Keratinocyte (primary cell): ENCODE measurements around the gene FYB1. TPM values are rescaled to one million over a fixed set of nuclear protein-coding genes. Genes with fewer than 3 reads are reported as not detected.

Experiments used
- DNase-seq: peaks from one replicate; pipeline ENCODE4 v3.0.0-alpha.2; 2011; ENCODE audit warnings: low read depth, missing footprints, low spot score
- FAIRE-seq: peaks from 2 replicates; lab custom pipeline; 2011; peaks lifted over from hg19 to GRCh38; lab: Jason Lieb, UNC
- H2AFZ ChIP-seq: 2 replicates; pipeline ENCODE4 v1.6.0; 2012; ENCODE audit warnings: low read length, control low read depth, inconsistent platforms; ENCODE audit not compliant: control insufficient read depth
- H3K27ac ChIP-seq: 2 replicates; pipeline ENCODE4 v1.5.1; 2011; ENCODE audit warnings: low read length; ENCODE audit not compliant: control insufficient read depth, insufficient read depth
- H3K27me3 ChIP-seq: 3 replicates; pipeline ENCODE4 v1.6.0; 2011; ENCODE audit warnings: low read length; ENCODE audit not compliant: control insufficient read depth, insufficient read depth; ENCODE audit errors: extremely low read depth
- H3K36me3 ChIP-seq, 2 experiments: 2 replicates in 1 of 2; 3 replicates in 1 of 2; pipeline ENCODE4 v1.5.1; 2011; ENCODE audit warnings: low read length in 2 of 2, mild to moderate bottlenecking in 1 of 2; ENCODE audit not compliant: control insufficient read depth in 2 of 2, insufficient read depth in 2 of 2; ENCODE audit errors: extremely low read depth in 1 of 2
- H3K4me1 ChIP-seq: 3 replicates; pipeline ENCODE4 v1.5.1; 2011; ENCODE audit warnings: low read length; ENCODE audit not compliant: control insufficient read depth, insufficient read depth; ENCODE audit errors: extremely low read depth
- H3K4me2 ChIP-seq: 3 replicates; pipeline ENCODE4 v1.6.0; 2011; ENCODE audit warnings: low read depth, low read length; ENCODE audit not compliant: control insufficient read depth, insufficient read depth; ENCODE audit errors: extremely low read depth
- H3K4me3 ChIP-seq, 3 experiments: fragments of 200-600 bp in 1 of 3; sonication (generic) in 1 of 3; 2 replicates in 2 of 3; 3 replicates in 1 of 3; pipeline ENCODE4 v1.5.1; 2011 to 2016; ENCODE audit warnings: low read length in 3 of 3, mild to moderate bottlenecking in 3 of 3, control low read depth in 2 of 3, inconsistent platforms in 1 of 3, low read depth in 1 of 3, mixed read lengths in 1 of 3, mixed run types in 1 of 3, moderate library complexity in 1 of 3; ENCODE audit not compliant: control insufficient read depth in 2 of 3, insufficient read depth in 2 of 3; ENCODE audit errors: extremely low read depth in 1 of 3
- H3K79me2 ChIP-seq: 2 replicates; pipeline ENCODE4 v1.6.0; 2012; ENCODE audit warnings: low read length; ENCODE audit not compliant: control insufficient read depth, insufficient read depth
- H3K9ac ChIP-seq: 3 replicates; pipeline ENCODE4 v1.6.0; 2011; ENCODE audit warnings: low read length; ENCODE audit not compliant: control insufficient read depth, insufficient read depth; ENCODE audit errors: extremely low read depth
- H3K9me1 ChIP-seq: 3 replicates; pipeline ENCODE4 v1.6.0; 2011; ENCODE audit warnings: low read length; ENCODE audit not compliant: control insufficient read depth, insufficient read depth; ENCODE audit errors: extremely low read depth
- H3K9me3 ChIP-seq: 2 replicates; pipeline ENCODE4 v1.5.1; 2012; ENCODE audit warnings: low read depth, low read length; ENCODE audit not compliant: control insufficient read depth
- H4K20me1 ChIP-seq: 3 replicates; pipeline ENCODE4 v1.6.0; 2011; ENCODE audit warnings: low read length; ENCODE audit not compliant: control insufficient read depth, insufficient read depth; ENCODE audit errors: extremely low read depth
- CTCF ChIP-seq, 3 experiments: IDR thresholded peaks in 1 of 3; conservative IDR thresholded peaks in 1 of 3; optimal IDR thresholded peaks in 1 of 3; 2 replicates in 2 of 3; 3 replicates in 1 of 3; pipeline versions ENCODE3 to v1.5.1; 2011; ENCODE audit warnings: low read length in 3 of 3, mild to moderate bottlenecking in 3 of 3, moderate library complexity in 2 of 3, control low read depth in 1 of 3, inconsistent platforms in 1 of 3; ENCODE audit not compliant: insufficient read depth in 2 of 3; ENCODE audit errors: extremely low read depth in 1 of 3
- EZH2 ChIP-seq: IDR thresholded peaks from one replicate; pipeline ENCODE4 v1.6.1; 2012; ENCODE audit warnings: inconsistent platforms, mild to moderate bottlenecking, low read length, moderate library complexity
- dilution Hi-C: fragments of 300-500 bp; cut with MboI; formaldehyde crosslinking; loops from one replicate; pipeline ENCODE4 v1.7.0; 2020; ENCODE audit warnings: low sequenced_read_pairs; ENCODE audit not compliant: extremely low pct_ligation_motif_present
- polyA plus RNA-seq, 5 experiments: library from polyadenylated mRNA; depleted of rRNA in 3 of 5; stranded (reverse) in 3 of 5; stranded (forward) in 1 of 5; unstranded in 1 of 5; fragments of >200 nt; gene quantifications; 1 replicate in 1 of 5; 2 replicates in 3 of 5; 3 replicates in 1 of 5; pipeline versions ENCODE4 v1.2.1 to v1.2.3, GENCODE V29; 2011 to 2012; ENCODE audit warnings: missing spikeins in 2 of 5, low read depth in 1 of 5, low replicate concordance in 1 of 5

The FYB1 gene
- polyA plus RNA-seq, 1 donor (not counting 4 experiments of a cell fraction or from before 2014, with no cell fraction given), result 0.29 TPM

DNA sequence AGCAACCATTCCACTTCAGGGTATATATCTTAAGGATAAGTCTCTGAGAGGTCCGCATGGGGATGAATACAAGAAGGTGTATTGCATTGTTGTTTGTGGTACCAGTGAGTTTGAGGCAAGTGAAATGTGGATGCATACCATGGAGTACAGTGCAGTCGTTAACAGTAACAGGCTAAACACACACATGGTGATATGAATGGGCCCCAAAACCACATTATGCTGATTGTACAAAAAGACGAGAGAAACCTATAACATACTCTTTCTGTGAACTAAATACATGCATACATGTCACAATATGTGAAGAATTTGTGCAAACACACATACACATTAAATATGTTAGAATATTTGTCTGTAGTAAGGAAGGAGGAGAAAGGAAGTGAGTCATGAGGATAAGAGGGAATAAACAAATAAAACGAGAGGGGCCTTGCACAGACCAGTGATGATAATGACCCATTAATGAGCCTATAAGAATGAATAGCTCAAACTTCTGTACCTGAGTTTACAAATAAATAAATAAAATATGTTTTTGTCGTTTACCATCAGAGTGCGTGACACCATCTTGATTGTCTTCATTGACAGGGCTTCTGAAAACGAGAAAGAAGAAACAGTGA, 78.7 kb downstream of the FYB1 start:
- H3K27me3 ChIP-seq, result no peaks in the 10 kb centered on the region
- no peaks in the 10 kb centered on the region for H3K79me2 ChIP-seq
- no peaks in the 10 kb centered on the region for H3K9me3 ChIP-seq
- no peaks in the 10 kb centered on the region for H3K36me3 ChIP-seq
- dilution Hi-C loops, result no loop called here
- H3K27ac ChIP-seq, result no peak overlapping the region
- H3K4me3 ChIP-seq, result no peak overlapping the region
- no peak overlapping the region for H3K4me2 ChIP-seq
- FAIRE-seq, result no peak
- H3K9ac ChIP-seq, result no peak overlapping the region
- H3K4me1 ChIP-seq, result peaks cover 16% of the 10 kb centered on the region
- H3K9me1 ChIP-seq, result no peaks in the 10 kb centered on the region
- no peak overlapping the region for H2AFZ ChIP-seq
- no peaks in the 10 kb centered on the region for H4K20me1 ChIP-seq
- TF ChIP-seq CTCF (optimal IDR thresholded peaks at IDR 0.05 in 1 of 3, IDR thresholded peaks at IDR 0.05 in 1 of 3, conservative IDR thresholded peaks at IDR 0.05 in 1 of 3; ENCODE audit: extremely low read depth in 1 of 3, insufficient read depth in 2 of 3, low read length in 3 of 3) (no peak), EZH2 (no peak)
- DNase-seq, result no peak

- peak overlapping the region; percentile 55 for H3K9ac ChIP-seq
- no peaks in the 10 kb centered on the region for H3K36me3 ChIP-seq
- peak overlapping the region; percentile 87 for H3K27ac ChIP-seq
- dilution Hi-C loops, result no loop called here
- no peaks in the 10 kb centered on the region for H3K9me3 ChIP-seq
- peak overlapping the region; percentile 55 for H3K4me2 ChIP-seq
- FAIRE-seq (peak; percentile 32), DNase-seq (peak; percentile 54)
- H3K27me3 ChIP-seq, result no peaks in the 10 kb centered on the region
- peaks cover 16% of the 10 kb centered on the region for H3K4me1 ChIP-seq
- no peaks in the 10 kb centered on the region for H3K9me1 ChIP-seq
- no peak overlapping the region for H2AFZ ChIP-seq
- H3K4me3 ChIP-seq, result no peak overlapping the region
- no peak for TF ChIP-seq CTCF (optimal IDR thresholded peaks at IDR 0.05 in 1 of 3, IDR thresholded peaks at IDR 0.05 in 1 of 3, conservative IDR thresholded peaks at IDR 0.05 in 1 of 3; ENCODE audit: extremely low read depth in 1 of 3, insufficient read depth in 2 of 3, low read length in 3 of 3)
- no peak for TF ChIP-seq EZH2
- H4K20me1 ChIP-seq, result no peaks in the 10 kb centered on the region
- H3K79me2 ChIP-seq, result no peaks in the 10 kb centered on the region
Observed at GRCh38 chr5:39138892-39139291, 80.5 kb downstream of the FYB1 start.
